ENCODE results near the gene CWC27. TPM values are rescaled to one million over a fixed set of nuclear protein-coding genes. Genes with fewer than 3 reads are reported as not detected.

The CWC27 gene
- total and polyA plus RNA-seq, 8 donors = 5.8 to 25.7 (median 14.3) TPM; not detected in 1

GRCh38 chr5:65029178-65029577 lies 260.4 kb downstream of the CWC27 start:
- Histone ChIP-seq H3K4me1 (peaks cover under 1 to 8% (median 2%) of the 10 kb centered on the region in 4 donors), H3K9me3 (no peaks in the 10 kb centered on the region), H3K27me3 (no peaks in the 10 kb centered on the region), H3K27ac (no peak overlapping the region), H3K4me3 (no peak overlapping the region), H3K36me3 (no peaks in the 10 kb centered on the region)
- intact Hi-C loops (cut with DNase I; ENCODE audit: low total_unique reads) = no loop called here
- TF ChIP-seq EP300 (IDR thresholded peaks at IDR 0.05) (no peak), POLR2AphosphoS5 (IDR thresholded peaks at IDR 0.05) (no peak), POLR2A (IDR thresholded peaks at IDR 0.05) (no peak), CTCF (IDR thresholded peaks at IDR 0.05) (no peak)
- no peak for DNase-seq
- 83 to 100% (median 84%) methylated on average over 1 of the region's 1 CpG for WGBS, 5 donors

- TF ChIP-seq EP300 (IDR thresholded peaks at IDR 0.05) (no peak), POLR2A (IDR thresholded peaks at IDR 0.05) (no peak), CTCF (IDR thresholded peaks at IDR 0.05) (no peak), POLR2AphosphoS5 (IDR thresholded peaks at IDR 0.05) (no peak)
- Histone ChIP-seq H3K4me1 (peaks cover 10 to 17% (median 11%) of the 10 kb centered on the region in 4 donors), H3K9me3 (no peaks in the 10 kb centered on the region), H3K27ac (no peak overlapping the region), H3K27me3 (no peaks in the 10 kb centered on the region), H3K4me3 (no peak overlapping the region), H3K36me3 (no peaks in the 10 kb centered on the region)
- no peak for DNase-seq
- intact Hi-C loops (cut with DNase I; ENCODE audit: low total_unique reads) = no loop called here
Observed at GRCh38 chr5:65030056-65030455, 261.3 kb downstream of the CWC27 start.

- 55 to 94% (median 76%) methylated on average over 6 of the region's 6 CpGs for WGBS, 5 donors
- peak in 1 of 3 donors; percentile 43 for TF ChIP-seq POLR2AphosphoS5 (IDR thresholded peaks at IDR 0.05)
- TF ChIP-seq CTCF (IDR thresholded peaks at IDR 0.05) = no peak
- TF ChIP-seq POLR2A (IDR thresholded peaks at IDR 0.05) = no peak
- TF ChIP-seq EP300 (IDR thresholded peaks at IDR 0.05) = peak; percentile 52
- Histone ChIP-seq H3K27me3 (no peaks in the 10 kb centered on the region), H3K36me3 (no peaks in the 10 kb centered on the region), H3K4me1 (peaks cover 12 to 28% (median 24%) of the 10 kb centered on the region in 4 donors), H3K27ac (peak overlapping the region in 1 of 5 donors; percentile 95), H3K4me3 (no peak overlapping the region), H3K9me3 (no peaks in the 10 kb centered on the region)
- intact Hi-C loops (cut with DNase I; ENCODE audit: low total_unique reads) = no loop called here
- no peak for DNase-seq
Observed at GRCh38 chr5:65032250-65032649, 263.5 kb downstream of the CWC27 start.

GRCh38 chr5:65034029-65034812 lies 265.5 kb downstream of the CWC27 start:
- peak; percentile 54 to 66 for DNase-seq
- intact Hi-C loops (cut with DNase I; ENCODE audit: low total_unique reads) = no loop called here
- peak in 1 of 3 donors; percentile 11 for TF ChIP-seq POLR2AphosphoS5 (IDR thresholded peaks at IDR 0.05)
- no peak for TF ChIP-seq EP300 (IDR thresholded peaks at IDR 0.05)
- no peak for TF ChIP-seq POLR2A (IDR thresholded peaks at IDR 0.05)
- no peak for TF ChIP-seq CTCF (IDR thresholded peaks at IDR 0.05)
- Histone ChIP-seq H3K4me1 (peaks cover 12 to 34% (median 26%) of the 10 kb centered on the region in 4 donors), H3K27ac (peak overlapping the region; percentile 23 to 95 (median 95)), H3K36me3 (no peaks in the 10 kb centered on the region), H3K4me3 (no peak overlapping the region), H3K27me3 (no peaks in the 10 kb centered on the region), H3K9me3 (no peaks in the 10 kb centered on the region)
- 40 to 63% (median 41%) methylated on average over 9 of the region's 9 CpGs for WGBS, 5 donors

All from stomach (tissue), 9 donors.